Endodermal cell (in vitro differentiated cells): ENCODE measurements around the gene TGFBR3. TPM values are rescaled to one million over a fixed set of nuclear protein-coding genes. Genes with fewer than 3 reads are reported as not detected.

Source experiments
- DNase-seq: peaks from one replicate; pipeline ENCODE4 v3.0.0-alpha.2; 2017
- H3K27ac ChIP-seq: 2 replicates; pipeline ENCODE4 v1.5.1; 2013; ENCODE audit warnings: mild to moderate bottlenecking, low read depth, low read length, moderate library complexity
- H3K27me3 ChIP-seq: 2 replicates; pipeline ENCODE4 v1.6.1; 2013; ENCODE audit warnings: mild to moderate bottlenecking, low read length, moderate library complexity; ENCODE audit not compliant: insufficient read depth, control insufficient read depth, poor library complexity, severe bottlenecking
- H3K36me3 ChIP-seq: 2 replicates; pipeline ENCODE4 v1.7.0; 2013; ENCODE audit warnings: mild to moderate bottlenecking, low read length, moderate library complexity; ENCODE audit not compliant: control insufficient read depth, insufficient read depth
- H3K4me1 ChIP-seq: one replicate; pipeline ENCODE4 v1.7.0; 2013; ENCODE audit warnings: low read length; ENCODE audit not compliant: control insufficient read depth, insufficient read depth
- H3K4me3 ChIP-seq: 2 replicates; pipeline ENCODE4 v1.5.1; 2013; ENCODE audit warnings: mild to moderate bottlenecking, low read length, moderate library complexity
- H3K9ac ChIP-seq: 2 replicates; pipeline ENCODE4 v1.6.1; 2013; ENCODE audit warnings: mild to moderate bottlenecking, low read length, moderate library complexity; ENCODE audit not compliant: poor library complexity, severe bottlenecking; ENCODE audit errors: extremely low read depth
- H3K9me3 ChIP-seq: 2 replicates; pipeline ENCODE4 v1.6.1; 2013; ENCODE audit warnings: mild to moderate bottlenecking, low read length, moderate library complexity; ENCODE audit not compliant: control insufficient read depth
- H3K27ac Mint-ChIP-seq: 2 replicates; pipeline ENCODE4 v1.8.0; 2020; ENCODE audit warnings: mixed read lengths
- H3K27me3 Mint-ChIP-seq: 2 replicates; pipeline ENCODE4 v1.8.0; 2021; ENCODE audit warnings: mild to moderate bottlenecking, mixed read lengths; ENCODE audit not compliant: insufficient read depth
- H3K36me3 Mint-ChIP-seq: 2 replicates; pipeline ENCODE4 v1.8.0; 2020; ENCODE audit warnings: low read depth, mixed read lengths
- H3K4me1 Mint-ChIP-seq: 2 replicates; pipeline ENCODE4 v1.8.0; 2020; ENCODE audit warnings: mixed read lengths
- H3K4me3 Mint-ChIP-seq: 2 replicates; pipeline ENCODE4 v1.8.0; 2020; ENCODE audit warnings: mild to moderate bottlenecking, moderate library complexity, mixed read lengths
- H3K9me3 Mint-ChIP-seq: 2 replicates; pipeline ENCODE4 v1.8.0; 2020; ENCODE audit warnings: mild to moderate bottlenecking, mixed read lengths
- WGBS, 2 experiments: methylation state at CpG; one replicate each; pipeline versions ENCODE4 v1.1.5 to v1.1.7; 2013; ENCODE audit warnings: missing lambda C conversion rate in 2 of 2, mixed read lengths in 1 of 2; ENCODE audit not compliant: insufficient coverage in 1 of 2, insufficient read length in 1 of 2; 5-methylcytosine and 5-hydroxymethylcytosine counted together
- total RNA-seq, 2 donors: library from RNA; stranded (reverse); fragmentation: NEBNext Ultra II Directional in 1 of 2; extraction: Animal tissue kit (Norgen Biotek cat#: 25700) in 1 of 2; gene quantifications; 2 replicates in 1 of 2; 3 replicates in 1 of 2; pipeline ENCODE4 v1.2.1, GENCODE V29; 2021
- TF ChIP-seq, protein P1 (sequence below): fragments of 200-600 bp; sonication (generic); conservative IDR thresholded peaks from 2 replicates; pipeline ENCODE4 v1.5.0; 2021; ENCODE audit warnings: antibody characterized with exemption, mild to moderate bottlenecking

The TGFBR3 gene
- total RNA-seq, 2 donors from 2014 or later = 8.1 to 8.5 TPM

DNA sequence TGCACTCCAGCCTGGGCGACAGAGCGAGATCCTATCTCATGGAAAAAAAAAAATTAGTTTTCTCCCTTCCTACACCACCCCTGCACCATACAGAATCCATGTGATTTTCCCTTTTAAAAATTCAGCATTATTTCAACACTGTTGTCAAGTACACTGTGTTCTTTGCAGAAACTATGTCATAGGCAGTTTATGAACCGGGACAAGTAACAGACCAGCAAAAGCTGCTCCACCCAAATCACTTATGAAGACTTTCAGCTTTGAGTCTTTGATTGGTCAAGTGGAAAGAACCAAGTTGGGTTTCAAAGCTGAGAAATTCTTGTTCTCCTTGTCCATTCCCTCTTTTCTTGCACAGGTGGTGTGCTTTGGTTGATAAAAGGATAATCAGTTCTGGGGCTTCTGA is 212.3 kb downstream of the TGFBR3 start:
- no peak overlapping the region for H3K9ac ChIP-seq
- H3K27me3 ChIP-seq = no peaks in the 10 kb centered on the region
- Mint-ChIP-seq H3K4me1 (peaks cover 3% of the 10 kb centered on the region), H3K36me3 (no peaks in the 10 kb centered on the region), H3K27ac (no peak overlapping the region), H3K27me3 (no peaks in the 10 kb centered on the region), H3K4me3 (no peak overlapping the region), H3K9me3 (no peaks in the 10 kb centered on the region)
- H3K27ac ChIP-seq = no peak overlapping the region
- no peak for DNase-seq
- no peaks in the 10 kb centered on the region for H3K36me3 ChIP-seq
- H3K4me1 ChIP-seq = no peaks in the 10 kb centered on the region
- no peaks in the 10 kb centered on the region for H3K9me3 ChIP-seq
- WGBS, 2 experiments = 79 to 100% methylated on average over 1 to 3 of the region's 3 CpGs
- TF ChIP-seq, protein P1, sequence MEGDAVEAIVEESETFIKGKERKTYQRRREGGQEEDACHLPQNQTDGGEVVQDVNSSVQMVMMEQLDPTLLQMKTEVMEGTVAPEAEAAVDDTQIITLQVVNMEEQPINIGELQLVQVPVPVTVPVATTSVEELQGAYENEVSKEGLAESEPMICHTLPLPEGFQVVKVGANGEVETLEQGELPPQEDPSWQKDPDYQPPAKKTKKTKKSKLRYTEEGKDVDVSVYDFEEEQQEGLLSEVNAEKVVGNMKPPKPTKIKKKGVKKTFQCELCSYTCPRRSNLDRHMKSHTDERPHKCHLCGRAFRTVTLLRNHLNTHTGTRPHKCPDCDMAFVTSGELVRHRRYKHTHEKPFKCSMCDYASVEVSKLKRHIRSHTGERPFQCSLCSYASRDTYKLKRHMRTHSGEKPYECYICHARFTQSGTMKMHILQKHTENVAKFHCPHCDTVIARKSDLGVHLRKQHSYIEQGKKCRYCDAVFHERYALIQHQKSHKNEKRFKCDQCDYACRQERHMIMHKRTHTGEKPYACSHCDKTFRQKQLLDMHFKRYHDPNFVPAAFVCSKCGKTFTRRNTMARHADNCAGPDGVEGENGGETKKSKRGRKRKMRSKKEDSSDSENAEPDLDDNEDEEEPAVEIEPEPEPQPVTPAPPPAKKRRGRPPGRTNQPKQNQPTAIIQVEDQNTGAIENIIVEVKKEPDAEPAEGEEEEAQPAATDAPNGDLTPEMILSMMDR = no peak
- H3K4me3 ChIP-seq = no peak overlapping the region

DNA sequence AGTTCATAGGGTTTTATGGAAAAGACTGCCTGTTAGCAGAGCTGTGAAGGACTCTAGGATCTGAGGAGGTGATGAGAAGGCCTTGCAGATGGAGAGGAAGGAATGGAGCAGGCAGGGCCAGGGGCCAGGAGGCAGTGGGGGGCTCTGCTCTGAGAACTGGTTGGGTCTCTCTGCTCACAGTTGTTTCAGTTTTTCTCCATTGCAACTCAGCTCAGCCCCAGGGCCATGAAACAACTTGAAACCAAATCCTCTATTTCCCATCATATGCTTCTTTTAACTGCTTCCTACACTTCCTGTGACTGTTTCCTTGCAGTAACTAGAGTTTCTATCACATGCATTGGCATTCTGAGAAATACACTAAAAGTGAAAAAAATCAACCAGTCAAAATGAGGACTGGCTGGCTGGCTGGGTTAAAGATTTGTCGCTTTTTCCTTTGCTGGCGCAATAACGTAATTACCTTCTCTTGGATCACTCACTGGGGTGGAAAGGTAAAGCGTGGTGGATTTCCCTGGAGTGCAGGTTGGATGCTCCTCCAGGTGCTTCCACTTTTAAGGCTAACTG is 213.3 kb downstream of the TGFBR3 start:
- no peak overlapping the region for H3K27ac Mint-ChIP-seq
- TF ChIP-seq, protein P1 = no peak
- no peak overlapping the region for H3K4me3 ChIP-seq
- no peaks in the 10 kb centered on the region for H3K27me3 Mint-ChIP-seq
- H3K9me3 Mint-ChIP-seq = no peaks in the 10 kb centered on the region
- no peaks in the 10 kb centered on the region for H3K36me3 Mint-ChIP-seq
- peaks cover 3% of the 10 kb centered on the region for H3K4me1 Mint-ChIP-seq
- no peak overlapping the region for H3K27ac ChIP-seq
- no peaks in the 10 kb centered on the region for H3K4me1 ChIP-seq
- DNase-seq = no peak
- H3K4me3 Mint-ChIP-seq = no peak overlapping the region
- H3K9ac ChIP-seq = no peak overlapping the region
- no peaks in the 10 kb centered on the region for H3K27me3 ChIP-seq
- no peaks in the 10 kb centered on the region for H3K36me3 ChIP-seq
- 91 to 100% methylated on average over 4 of the region's 4 CpGs for WGBS, 2 experiments
- H3K9me3 ChIP-seq = no peaks in the 10 kb centered on the region

- H3K27ac Mint-ChIP-seq = no peak overlapping the region
- H3K36me3 ChIP-seq = no peaks in the 10 kb centered on the region
- H3K9me3 ChIP-seq = no peaks in the 10 kb centered on the region
- no peak for DNase-seq
- 73 to 88% methylated on average over 2 to 4 of the region's 4 CpGs for WGBS, 2 experiments
- no peak overlapping the region for H3K4me3 ChIP-seq
- TF ChIP-seq, protein P1 = no peak
- H3K9me3 Mint-ChIP-seq = no peaks in the 10 kb centered on the region
- H3K27ac ChIP-seq = no peak overlapping the region
- H3K27me3 Mint-ChIP-seq = no peaks in the 10 kb centered on the region
- H3K27me3 ChIP-seq = no peaks in the 10 kb centered on the region
- H3K4me1 Mint-ChIP-seq = peaks cover 3% of the 10 kb centered on the region
- H3K4me3 Mint-ChIP-seq = no peak overlapping the region
- no peak overlapping the region for H3K9ac ChIP-seq
- no peaks in the 10 kb centered on the region for H3K36me3 Mint-ChIP-seq
- H3K4me1 ChIP-seq = no peaks in the 10 kb centered on the region
These were observed 215.2 kb downstream of the TGFBR3 start for GRCh38 chr1:91670781-91671180.
